ENCODE results near the gene BAIAP3. TPM values are rescaled to one million over a fixed set of nuclear protein-coding genes. Genes with fewer than 3 reads are reported as not detected.

The BAIAP3 gene
- total and polyA plus RNA-seq, 10 of the 15 experiments (the other 5 are each of a cell fraction or from before 2014, with no cell fraction given): 0.03 to 0.56 (median 0.17) TPM; not detected in 3

GRCh38 chr16:1331712-1332617, 1.5 kb upstream of the BAIAP3 start (continued):
- no peak for TF ChIP-seq NR2C1 (IDR thresholded peaks at IDR 0.05)

- no peak for FAIRE-seq
- no TSS peak for BruUV-seq (replicated peaks)
Observed at GRCh38 chr16:1332618-1333148, 762 bp upstream of the BAIAP3 start.

More at GRCh38 chr16:1332618-1333148, 762 bp upstream of the BAIAP3 start:
- DNase-seq (ENCODE audit: low read depth, low spot score) (no peak), ATAC-seq (no peak)
- POLR2A ChIA-PET: no interaction called here
- no peak overlapping the region for H3K4me3 ChIP-seq
- H3K4me2 ChIP-seq (ENCODE audit: control insufficient read depth, insufficient read depth): no peak overlapping the region
- H2AFZ ChIP-seq (ENCODE audit: control insufficient read depth, low read depth, low read length): no peak overlapping the region
- H3K9me3 ChIP-seq (replicated peaks; ENCODE audit: control insufficient read depth, insufficient read depth, low read length): peaks cover 2% of the 10 kb centered on the region; the same call in 2 of the 3 replicates
- intact Hi-C loops (cut with micrococcal nuclease; ENCODE audit: unreplicated experiment): no loop called here
- H3K4me1 ChIP-seq (ENCODE audit: control insufficient read depth, insufficient read depth, low read length): peaks cover 9% of the 10 kb centered on the region; the same call in 1 of the 2 replicates
- H4K20me1 ChIP-seq (ENCODE audit: control insufficient read depth, insufficient read depth): no peaks in the 10 kb centered on the region
- SMC1A ChIA-PET (ENCODE audit: uncharacterized antibody, unreplicated experiment): interaction anchor here (0.6 kb wide), 1 partner anchor 268 kb away, joined by 3 read pairs; no protein-coding TSS in a partner anchor
- CTCF ChIA-PET: no interaction called here
- 10% methylated on average over 25 of the region's 26 CpGs for WGBS (ENCODE audit: insufficient coverage, insufficient replicate concordance, low lambda C conversion rate, missing lambda C conversion rate)
- H3K36me3 ChIP-seq (ENCODE audit: control insufficient read depth in 2 of 2, insufficient read depth in 2 of 2, low read length in 1 of 2): no peaks in the 10 kb centered on the region
- in situ Hi-C loops (cut with MboI): no loop called here
- peaks cover 5 to 14% of the 10 kb centered on the region in 2 experiments; a peak in 3 of 4 replicates for H3K27me3 ChIP-seq (replicated peaks in 1 of 2; ENCODE audit: control insufficient read depth in 2 of 2, insufficient read depth in 2 of 2, low read length in 1 of 2)
- TF ChIP-seq HCFC1 (IDR thresholded peaks at IDR 0.05; ENCODE audit: low read length) (no peak), USF1 (IDR thresholded peaks at IDR 0.05; ENCODE audit: borderline replicate concordance, extremely low read length, insufficient read depth, low read depth, low read length) (no peak), SREBF2 (IDR thresholded peaks at IDR 0.05; ENCODE audit: low read length) (no peak), SKIL (IDR thresholded peaks at IDR 0.05; ENCODE audit: low read depth, poor library complexity, severe bottlenecking) (no peak), MYB (IDR thresholded peaks at IDR 0.05; ENCODE audit: borderline replicate concordance, low read depth, low read length) (no peak), NFYB (IDR thresholded peaks at IDR 0.05; ENCODE audit: insufficient read depth, low read depth, low read length) (no peak), ATF7 (IDR thresholded peaks at IDR 0.05; ENCODE audit: low read depth) (no peak), CBX5 (IDR thresholded peaks at IDR 0.05; ENCODE audit: low read depth) (no peak), HDGF (IDR thresholded peaks at IDR 0.05) (no peak), BCLAF1 (IDR thresholded peaks at IDR 0.05) (no peak), KDM1A (IDR thresholded peaks at IDR 0.05; ENCODE audit: borderline replicate concordance) (no peak), STAT3 (IDR thresholded peaks at IDR 0.05; ENCODE audit: low read depth, low read length) (no peak)
- H3K79me2 ChIP-seq (ENCODE audit: control insufficient read depth, insufficient read depth, low read length): no peaks in the 10 kb centered on the region
- no peak overlapping the region for H3K27ac ChIP-seq (ENCODE audit: control insufficient read depth, insufficient read depth)
- no peak overlapping the region for H3K9ac ChIP-seq (ENCODE audit: control insufficient read depth, insufficient read depth, low read length)
- RAD21 ChIA-PET (ENCODE audit: unreplicated experiment): no interaction called here
